Neural crest cell (in vitro differentiated cells): ENCODE data around the gene KCNC1. TPM values are rescaled to one million over a fixed set of nuclear protein-coding genes. Genes with fewer than 3 reads are reported as not detected.

ENCODE experiments used
- DNase-seq: peaks from one replicate; pipeline ENCODE4 v3.0.0; 2021; ENCODE audit warnings: low read depth, mixed read lengths, low spot score
- H3K27ac Mint-ChIP-seq: one replicate; pipeline ENCODE4 v1.8.0; 2021; ENCODE audit warnings: mild to moderate bottlenecking, mixed read lengths; ENCODE audit not compliant: unreplicated experiment
- H3K27me3 Mint-ChIP-seq: 2 replicates; pipeline ENCODE4 v1.8.0; 2021; ENCODE audit warnings: low read depth, mild to moderate bottlenecking, mixed read lengths
- H3K36me3 Mint-ChIP-seq: 2 replicates; pipeline ENCODE4 v1.8.0; 2021; ENCODE audit warnings: low read depth, mild to moderate bottlenecking, mixed read lengths
- H3K4me1 Mint-ChIP-seq: 2 replicates; pipeline ENCODE4 v1.8.0; 2021; ENCODE audit warnings: mixed read lengths
- H3K4me3 Mint-ChIP-seq: one replicate; pipeline ENCODE4 v1.8.0; 2021; ENCODE audit warnings: mild to moderate bottlenecking, mixed read lengths
- H3K9me3 Mint-ChIP-seq: 2 replicates; pipeline ENCODE4 v1.8.0; 2021; ENCODE audit warnings: mixed read lengths
- CTCF ChIP-seq: fragments of 200-600 bp; sonication (generic); conservative IDR thresholded peaks from 2 replicates; pipeline ENCODE4 v1.5.0; 2021; ENCODE audit warnings: antibody characterized with exemption, mild to moderate bottlenecking
- total RNA-seq: library from RNA; stranded (reverse); gene quantifications from 2 replicates; pipeline ENCODE4 v1.2.1, GENCODE V29; 2021

KCNC1 gene
- total RNA-seq, 1 donor from 2014 or later = 10.2 TPM

- Mint-ChIP-seq H3K4me1 (no peaks in the 10 kb centered on the region), H3K4me3 (no peak overlapping the region), H3K9me3 (no peaks in the 10 kb centered on the region), H3K27me3 (peaks cover 38% of the 10 kb centered on the region), H3K27ac (no peak overlapping the region), H3K36me3 (no peaks in the 10 kb centered on the region)
- no peak for TF ChIP-seq CTCF
- no peak for DNase-seq
These were observed 16.6 kb upstream of the KCNC1 start for GRCh38 chr11:17718015-17718414.

GRCh38 chr11:17718510-17718962 is 16.0 kb upstream of the KCNC1 start:
- TF ChIP-seq CTCF = no peak
- H3K27me3 Mint-ChIP-seq = peaks cover 43% of the 10 kb centered on the region
- no peaks in the 10 kb centered on the region for H3K9me3 Mint-ChIP-seq
- DNase-seq = no peak
- H3K4me3 Mint-ChIP-seq = no peak overlapping the region
- H3K4me1 Mint-ChIP-seq = no peaks in the 10 kb centered on the region
- H3K27ac Mint-ChIP-seq = no peak overlapping the region
- H3K36me3 Mint-ChIP-seq = no peaks in the 10 kb centered on the region

- Mint-ChIP-seq H3K4me1 (no peaks in the 10 kb centered on the region), H3K9me3 (no peaks in the 10 kb centered on the region), H3K36me3 (no peaks in the 10 kb centered on the region), H3K27me3 (peaks cover 50% of the 10 kb centered on the region), H3K27ac (no peak within 1 kb of the TSS), H3K4me3 (peak within 1 kb of the TSS; percentile 22)
- no peak for TF ChIP-seq CTCF
- no peak for DNase-seq
These were observed 15.3 kb upstream of the KCNC1 start, which contains the start of gene MYOD1 for GRCh38 chr11:17719028-17719937. Gene MYOD1, plus strand, starts transcription at chr11:17719571. Its CDS starts 212 bp downstream, at chr11:17719783.

- H3K9me3 Mint-ChIP-seq = no peaks in the 10 kb centered on the region
- peak; percentile 47 for TF ChIP-seq CTCF
- H3K27me3 Mint-ChIP-seq = peaks cover 59% of the 10 kb centered on the region
- no peaks in the 10 kb centered on the region for H3K4me1 Mint-ChIP-seq
- no peak overlapping the region for H3K27ac Mint-ChIP-seq
- peak; percentile 46 for DNase-seq
- no peak overlapping the region for H3K4me3 Mint-ChIP-seq
- no peaks in the 10 kb centered on the region for H3K36me3 Mint-ChIP-seq
These were observed 14.4 kb upstream of the KCNC1 start for GRCh38 chr11:17719938-17720795.

- peaks cover 65% of the 10 kb centered on the region for H3K27me3 Mint-ChIP-seq
- DNase-seq = no peak
- H3K27ac Mint-ChIP-seq = no peak overlapping the region
- no peaks in the 10 kb centered on the region for H3K4me1 Mint-ChIP-seq
- no peak overlapping the region for H3K4me3 Mint-ChIP-seq
- H3K9me3 Mint-ChIP-seq = no peaks in the 10 kb centered on the region
- no peaks in the 10 kb centered on the region for H3K36me3 Mint-ChIP-seq
- no peak for TF ChIP-seq CTCF
These were observed 13.8 kb upstream of the KCNC1 start for GRCh38 chr11:17720796-17721171.
